Body of pancreas (tissue), 4 donors: ENCODE data around the gene LRSAM1.

Source experiments
- CTCF ChIP-seq, 7 experiments: fragments of 450-650 bp in 4 of 7; fragments of 200-600 bp in 3 of 7; sonication (generic) in 3 of 7; IDR thresholded peaks; one replicate each; pipeline ENCODE4 v1.5.1; 2016 to 2019; ENCODE audit warnings: antibody characterized with exemption in 7 of 7
- POLR2A ChIP-seq, 3 donors: fragments of 450-650 bp; IDR thresholded peaks; one replicate each; pipeline ENCODE4 v1.6.1; 2016; ENCODE audit warnings: antibody characterized with exemption in 3 of 3, mild to moderate bottlenecking in 2 of 3

- no peak for TF ChIP-seq CTCF (IDR thresholded peaks at IDR 0.05)
- TF ChIP-seq POLR2A (IDR thresholded peaks at IDR 0.05): no peak
Observed at GRCh38 chr9:127528422-127529251, 77.3 kb downstream of the LRSAM1 start.
